Keratinocyte (primary cell): ENCODE measurements around the gene MFSD2A. TPM values are rescaled to one million over a fixed set of nuclear protein-coding genes. Genes with fewer than 3 reads are reported as not detected.

Source experiments
- DNase-seq: peaks from one replicate; pipeline ENCODE4 v3.0.0-alpha.2; 2011; ENCODE audit warnings: low read depth, missing footprints, low spot score
- FAIRE-seq: peaks from 2 replicates; lab custom pipeline; 2011; peaks lifted over from hg19 to GRCh38; lab: Jason Lieb, UNC
- H2AFZ ChIP-seq: 2 replicates; pipeline ENCODE4 v1.6.0; 2012; ENCODE audit warnings: low read length, control low read depth, inconsistent platforms; ENCODE audit not compliant: control insufficient read depth
- H3K27ac ChIP-seq: 2 replicates; pipeline ENCODE4 v1.5.1; 2011; ENCODE audit warnings: low read length; ENCODE audit not compliant: control insufficient read depth, insufficient read depth
- H3K27me3 ChIP-seq: 3 replicates; pipeline ENCODE4 v1.6.0; 2011; ENCODE audit warnings: low read length; ENCODE audit not compliant: control insufficient read depth, insufficient read depth; ENCODE audit errors: extremely low read depth
- H3K36me3 ChIP-seq, 2 experiments: 2 replicates in 1 of 2; 3 replicates in 1 of 2; pipeline ENCODE4 v1.5.1; 2011; ENCODE audit warnings: low read length in 2 of 2, mild to moderate bottlenecking in 1 of 2; ENCODE audit not compliant: control insufficient read depth in 2 of 2, insufficient read depth in 2 of 2; ENCODE audit errors: extremely low read depth in 1 of 2
- H3K4me1 ChIP-seq: 3 replicates; pipeline ENCODE4 v1.5.1; 2011; ENCODE audit warnings: low read length; ENCODE audit not compliant: control insufficient read depth, insufficient read depth; ENCODE audit errors: extremely low read depth
- H3K4me2 ChIP-seq: 3 replicates; pipeline ENCODE4 v1.6.0; 2011; ENCODE audit warnings: low read depth, low read length; ENCODE audit not compliant: control insufficient read depth, insufficient read depth; ENCODE audit errors: extremely low read depth
- H3K4me3 ChIP-seq, 3 experiments: fragments of 200-600 bp in 1 of 3; sonication (generic) in 1 of 3; 2 replicates in 2 of 3; 3 replicates in 1 of 3; pipeline ENCODE4 v1.5.1; 2011 to 2016; ENCODE audit warnings: low read length in 3 of 3, mild to moderate bottlenecking in 3 of 3, control low read depth in 2 of 3, inconsistent platforms in 1 of 3, low read depth in 1 of 3, mixed read lengths in 1 of 3, mixed run types in 1 of 3, moderate library complexity in 1 of 3; ENCODE audit not compliant: control insufficient read depth in 2 of 3, insufficient read depth in 2 of 3; ENCODE audit errors: extremely low read depth in 1 of 3
- H3K79me2 ChIP-seq: 2 replicates; pipeline ENCODE4 v1.6.0; 2012; ENCODE audit warnings: low read length; ENCODE audit not compliant: control insufficient read depth, insufficient read depth
- H3K9ac ChIP-seq: 3 replicates; pipeline ENCODE4 v1.6.0; 2011; ENCODE audit warnings: low read length; ENCODE audit not compliant: control insufficient read depth, insufficient read depth; ENCODE audit errors: extremely low read depth
- H3K9me1 ChIP-seq: 3 replicates; pipeline ENCODE4 v1.6.0; 2011; ENCODE audit warnings: low read length; ENCODE audit not compliant: control insufficient read depth, insufficient read depth; ENCODE audit errors: extremely low read depth
- H3K9me3 ChIP-seq: 2 replicates; pipeline ENCODE4 v1.5.1; 2012; ENCODE audit warnings: low read depth, low read length; ENCODE audit not compliant: control insufficient read depth
- H4K20me1 ChIP-seq: 3 replicates; pipeline ENCODE4 v1.6.0; 2011; ENCODE audit warnings: low read length; ENCODE audit not compliant: control insufficient read depth, insufficient read depth; ENCODE audit errors: extremely low read depth
- CTCF ChIP-seq, 3 experiments: IDR thresholded peaks in 1 of 3; conservative IDR thresholded peaks in 1 of 3; optimal IDR thresholded peaks in 1 of 3; 2 replicates in 2 of 3; 3 replicates in 1 of 3; pipeline versions ENCODE3 to v1.5.1; 2011; ENCODE audit warnings: low read length in 3 of 3, mild to moderate bottlenecking in 3 of 3, moderate library complexity in 2 of 3, control low read depth in 1 of 3, inconsistent platforms in 1 of 3; ENCODE audit not compliant: insufficient read depth in 2 of 3; ENCODE audit errors: extremely low read depth in 1 of 3
- EZH2 ChIP-seq: IDR thresholded peaks from one replicate; pipeline ENCODE4 v1.6.1; 2012; ENCODE audit warnings: inconsistent platforms, mild to moderate bottlenecking, low read length, moderate library complexity
- dilution Hi-C: fragments of 300-500 bp; cut with MboI; formaldehyde crosslinking; loops from one replicate; pipeline ENCODE4 v1.7.0; 2020; ENCODE audit warnings: low sequenced_read_pairs; ENCODE audit not compliant: extremely low pct_ligation_motif_present
- polyA plus RNA-seq, 5 experiments: library from polyadenylated mRNA; depleted of rRNA in 3 of 5; stranded (reverse) in 3 of 5; stranded (forward) in 1 of 5; unstranded in 1 of 5; fragments of >200 nt; gene quantifications; 1 replicate in 1 of 5; 2 replicates in 3 of 5; 3 replicates in 1 of 5; pipeline versions ENCODE4 v1.2.1 to v1.2.3, GENCODE V29; 2011 to 2012; ENCODE audit warnings: missing spikeins in 2 of 5, low read depth in 1 of 5, low replicate concordance in 1 of 5

The MFSD2A gene
- polyA plus RNA-seq, 1 donor (not counting 4 experiments of a cell fraction or from before 2014, with no cell fraction given): 50.1 TPM

DNA sequence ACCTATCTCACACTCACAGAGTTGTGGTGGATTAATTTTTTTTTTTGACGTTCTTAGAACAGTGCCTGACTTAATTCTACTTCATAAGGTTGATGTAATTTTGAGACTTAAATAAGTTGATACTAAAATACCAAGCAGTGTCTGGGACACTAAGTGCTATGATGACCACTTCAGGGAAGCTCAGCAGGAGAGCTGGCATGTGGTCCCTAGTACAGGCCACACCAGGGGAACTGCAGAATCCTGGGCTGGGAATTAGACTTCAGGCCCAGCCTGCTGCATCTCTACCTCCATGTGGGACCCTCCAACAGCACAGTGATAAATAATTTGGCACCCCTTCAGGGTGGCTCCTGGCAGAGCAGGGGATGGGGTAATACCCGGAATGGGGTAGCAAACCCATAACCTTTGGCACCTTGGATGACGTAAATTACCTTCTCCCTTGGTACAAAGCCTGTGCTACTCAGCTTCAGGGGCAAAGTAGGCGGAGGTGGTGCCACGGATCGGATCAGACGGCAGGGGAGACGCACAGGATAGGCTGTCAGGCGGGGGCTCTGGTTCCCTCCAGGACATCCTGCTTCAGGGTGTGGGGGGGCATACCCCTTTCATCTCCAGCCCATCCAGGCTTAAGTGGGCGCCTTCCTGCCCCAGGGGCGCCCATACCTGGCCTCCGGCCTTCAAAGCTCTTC is 4.8 kb downstream of the MFSD2A start:
- H3K36me3 ChIP-seq: peaks cover 21 to 46% of the 10 kb centered on the region in 2 experiments
- peak overlapping the region; percentile 67 for H3K27ac ChIP-seq
- FAIRE-seq (peak; percentile 29), DNase-seq (no peak)
- no peaks in the 10 kb centered on the region for H3K27me3 ChIP-seq
- H3K9me3 ChIP-seq: no peaks in the 10 kb centered on the region
- dilution Hi-C loops: no loop called here
- peaks cover 21% of the 10 kb centered on the region for H4K20me1 ChIP-seq
- peak overlapping the region in 2 of 3 experiments; percentile 5 to 17 for H3K4me3 ChIP-seq
- H3K4me2 ChIP-seq: peak overlapping the region; percentile 65
- H3K4me1 ChIP-seq: peaks cover 42% of the 10 kb centered on the region
- TF ChIP-seq EZH2 (no peak), CTCF (optimal IDR thresholded peaks at IDR 0.05 in 1 of 3, IDR thresholded peaks at IDR 0.05 in 1 of 3, conservative IDR thresholded peaks at IDR 0.05 in 1 of 3; ENCODE audit: extremely low read depth in 1 of 3, insufficient read depth in 2 of 3, low read length in 3 of 3) (no peak)
- no peak overlapping the region for H2AFZ ChIP-seq
- peaks cover 11% of the 10 kb centered on the region for H3K9me1 ChIP-seq
- H3K9ac ChIP-seq: peak overlapping the region; percentile 60
- H3K79me2 ChIP-seq: peaks cover 75% of the 10 kb centered on the region

GRCh38 chr1:39960431-39960958 is 5.5 kb downstream of the MFSD2A start:
- Histone ChIP-seq H3K27me3 (no peaks in the 10 kb centered on the region), H2AFZ (no peak overlapping the region), H3K4me3 (peak overlapping the region in 1 of 3 experiments; percentile 1), H3K4me1 (peaks cover 41% of the 10 kb centered on the region), H3K36me3 (peaks cover 27 to 54% of the 10 kb centered on the region in 2 experiments), H3K27ac (peak overlapping the region; percentile 67), H3K4me2 (peak overlapping the region; percentile 65), H3K79me2 (peaks cover 76% of the 10 kb centered on the region), H3K9ac (peak overlapping the region; percentile 30), H3K9me1 (peaks cover 11% of the 10 kb centered on the region), H4K20me1 (peaks cover 21% of the 10 kb centered on the region), H3K9me3 (no peaks in the 10 kb centered on the region)
- FAIRE-seq: peak; percentile 93
- no peak for DNase-seq
- dilution Hi-C loops: no loop called here
- TF ChIP-seq EZH2 (no peak), CTCF (optimal IDR thresholded peaks at IDR 0.05 in 1 of 3, IDR thresholded peaks at IDR 0.05 in 1 of 3, conservative IDR thresholded peaks at IDR 0.05 in 1 of 3; ENCODE audit: extremely low read depth in 1 of 3, insufficient read depth in 2 of 3, low read length in 3 of 3) (peak in 1 of 3 experiments; percentile 1)
